Fibroblast of lung (primary cell): ENCODE measurements around the gene TCERG1. TPM values are rescaled to one million over a fixed set of nuclear protein-coding genes. Genes with fewer than 3 reads are reported as not detected.

Experiments used
- DNase-seq, 2 donors: peaks; one replicate each; pipeline versions ENCODE4 v3.0.0 to v3.0.0-alpha.2; 2010; ENCODE audit warnings: low read depth in 2 of 2
- H2AFZ ChIP-seq: 2 replicates; pipeline ENCODE4 v1.5.1; 2012; ENCODE audit warnings: low read length, control low read depth, inconsistent platforms
- H3K27ac ChIP-seq: 2 replicates; pipeline ENCODE4 v1.5.1; 2011; ENCODE audit warnings: low read length, control low read depth; ENCODE audit not compliant: insufficient read depth
- H3K27me3 ChIP-seq: 2 replicates; pipeline ENCODE4 v1.5.1; 2011; ENCODE audit warnings: mild to moderate bottlenecking, low read length; ENCODE audit not compliant: control insufficient read depth, insufficient read depth
- H3K36me3 ChIP-seq: 2 replicates; pipeline ENCODE4 v1.5.1; 2011; ENCODE audit warnings: low read length; ENCODE audit not compliant: control insufficient read depth, insufficient read depth
- H3K4me1 ChIP-seq: 2 replicates; pipeline ENCODE4 v1.5.1; 2011; ENCODE audit warnings: low read length; ENCODE audit not compliant: control insufficient read depth, insufficient read depth; ENCODE audit errors: extremely low read depth
- H3K4me2 ChIP-seq: 2 replicates; pipeline ENCODE4 v1.5.1; 2011; ENCODE audit warnings: low read length, control low read depth; ENCODE audit not compliant: insufficient read depth; ENCODE audit errors: extremely low read depth
- H3K4me3 ChIP-seq, 4 experiments: fragments of 200-600 bp in 1 of 4; sonication (generic) in 1 of 4; replicated peaks in 1 of 4; 2 replicates each; pipeline ENCODE4 v1.5.1; 2011 to 2016; ENCODE audit warnings: low read length in 4 of 4, low read depth in 3 of 4, mild to moderate bottlenecking in 3 of 4, control low read depth in 2 of 4, inconsistent platforms in 1 of 4, mixed read lengths in 1 of 4; ENCODE audit not compliant: insufficient read depth in 1 of 4; ENCODE audit errors: control extremely low read depth in 1 of 4
- H3K79me2 ChIP-seq: 2 replicates; pipeline ENCODE4 v1.5.1; 2012; ENCODE audit warnings: mild to moderate bottlenecking, low read length, inconsistent platforms; ENCODE audit not compliant: control insufficient read depth, insufficient read depth
- H3K9ac ChIP-seq: 2 replicates; pipeline ENCODE4 v1.5.1; 2011; ENCODE audit warnings: mild to moderate bottlenecking, low read length, control low read depth; ENCODE audit not compliant: insufficient read depth
- H3K9me3 ChIP-seq: 2 replicates; pipeline ENCODE4 v1.5.1; 2012; ENCODE audit warnings: low read depth, low read length; ENCODE audit not compliant: control insufficient read depth, insufficient read depth
- H4K20me1 ChIP-seq: 2 replicates; pipeline ENCODE4 v1.5.1; 2011; ENCODE audit warnings: low read length; ENCODE audit not compliant: control insufficient read depth, insufficient read depth; ENCODE audit errors: extremely low read depth
- EZH2 ChIP-seq: IDR thresholded peaks from 2 replicates; pipeline ENCODE4 v1.5.1; 2012; ENCODE audit warnings: low read length, control low read depth, mild to moderate bottlenecking; ENCODE audit errors: missing control alignments
- polyA plus RNA-seq, 2 donors: library from polyadenylated mRNA; depleted of rRNA in 1 of 2; stranded (reverse) in 1 of 2; unstranded in 1 of 2; fragments of >200 nt; gene quantifications; 2 replicates each; pipeline ENCODE4 v1.2.1, GENCODE V29; 2011 to 2012; ENCODE audit warnings: missing spikeins in 1 of 2
- total RNA-seq: library from RNA; depleted of rRNA; stranded (reverse); fragments of >200 nt; gene quantifications from 2 replicates; pipeline ENCODE4 v1.2.1, GENCODE V29; 2014
- TF ChIP-seq, protein P1 (sequence below), 2 donors: IDR thresholded peaks in 1 of 2; conservative IDR thresholded peaks in 1 of 2; 1 replicate in 1 of 2; 2 replicates in 1 of 2; pipeline ENCODE4 v1.5.1; 2011 to 2012; ENCODE audit warnings: low read length in 2 of 2, control low read depth in 1 of 2, inconsistent platforms in 1 of 2, low read depth in 1 of 2, mild to moderate bottlenecking in 1 of 2

Gene TCERG1
- total and polyA plus RNA-seq, 2 donors (not counting 1 experiment from before 2014, with no cell fraction given), result 27.2 to 32.3 TPM

DNA sequence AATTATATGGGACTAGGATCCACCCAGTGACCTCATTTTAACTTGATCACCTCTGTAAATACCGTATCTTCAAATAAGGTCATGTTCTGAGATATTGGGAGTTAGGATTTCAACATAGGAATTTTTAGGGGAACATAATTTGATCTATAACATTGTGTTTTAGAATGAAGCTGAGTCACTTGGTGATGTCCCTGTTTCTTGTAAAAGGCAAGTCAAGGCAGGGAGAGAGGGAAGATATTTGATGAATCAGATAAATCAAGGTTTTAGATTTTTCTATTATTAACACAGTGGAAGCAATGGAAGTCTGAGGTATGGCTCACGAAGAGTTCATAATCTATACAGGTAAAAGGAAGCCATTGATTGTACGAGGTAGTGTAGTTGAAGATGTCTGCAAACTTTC lies 80.7 kb downstream of the TCERG1 start:
- DNase-seq, result no peak
- TF ChIP-seq EZH2, result no peak
- TF ChIP-seq, protein P1, sequence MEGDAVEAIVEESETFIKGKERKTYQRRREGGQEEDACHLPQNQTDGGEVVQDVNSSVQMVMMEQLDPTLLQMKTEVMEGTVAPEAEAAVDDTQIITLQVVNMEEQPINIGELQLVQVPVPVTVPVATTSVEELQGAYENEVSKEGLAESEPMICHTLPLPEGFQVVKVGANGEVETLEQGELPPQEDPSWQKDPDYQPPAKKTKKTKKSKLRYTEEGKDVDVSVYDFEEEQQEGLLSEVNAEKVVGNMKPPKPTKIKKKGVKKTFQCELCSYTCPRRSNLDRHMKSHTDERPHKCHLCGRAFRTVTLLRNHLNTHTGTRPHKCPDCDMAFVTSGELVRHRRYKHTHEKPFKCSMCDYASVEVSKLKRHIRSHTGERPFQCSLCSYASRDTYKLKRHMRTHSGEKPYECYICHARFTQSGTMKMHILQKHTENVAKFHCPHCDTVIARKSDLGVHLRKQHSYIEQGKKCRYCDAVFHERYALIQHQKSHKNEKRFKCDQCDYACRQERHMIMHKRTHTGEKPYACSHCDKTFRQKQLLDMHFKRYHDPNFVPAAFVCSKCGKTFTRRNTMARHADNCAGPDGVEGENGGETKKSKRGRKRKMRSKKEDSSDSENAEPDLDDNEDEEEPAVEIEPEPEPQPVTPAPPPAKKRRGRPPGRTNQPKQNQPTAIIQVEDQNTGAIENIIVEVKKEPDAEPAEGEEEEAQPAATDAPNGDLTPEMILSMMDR (conservative IDR thresholded peaks at IDR 0.05 in 1 of 2, IDR thresholded peaks at IDR 0.05 in 1 of 2; ENCODE audit: low read depth in 1 of 2, low read length in 2 of 2), result no peak
- Histone ChIP-seq H3K27ac (no peak overlapping the region), H3K36me3 (no peaks in the 10 kb centered on the region), H2AFZ (no peak overlapping the region), H3K9ac (no peak overlapping the region), H3K79me2 (no peaks in the 10 kb centered on the region), H3K27me3 (no peaks in the 10 kb centered on the region), H4K20me1 (no peaks in the 10 kb centered on the region), H3K4me2 (no peak overlapping the region), H3K4me1 (no peaks in the 10 kb centered on the region), H3K4me3 (no peak overlapping the region), H3K9me3 (no peaks in the 10 kb centered on the region)

GRCh38 chr5:146528236-146528635 lies 81.1 kb downstream of the TCERG1 start:
- Histone ChIP-seq H3K4me2 (no peak overlapping the region), H3K4me3 (no peak overlapping the region), H3K27me3 (no peaks in the 10 kb centered on the region), H3K27ac (no peak overlapping the region), H3K4me1 (no peaks in the 10 kb centered on the region), H2AFZ (no peak overlapping the region), H3K36me3 (no peaks in the 10 kb centered on the region), H3K9ac (no peak overlapping the region), H4K20me1 (no peaks in the 10 kb centered on the region), H3K79me2 (no peaks in the 10 kb centered on the region), H3K9me3 (no peaks in the 10 kb centered on the region)
- DNase-seq, result peak in 1 of 2 donors; percentile 9
- TF ChIP-seq EZH2, result no peak
- TF ChIP-seq, protein P1 (conservative IDR thresholded peaks at IDR 0.05 in 1 of 2, IDR thresholded peaks at IDR 0.05 in 1 of 2; ENCODE audit: low read depth in 1 of 2, low read length in 2 of 2), result no peak

DNA sequence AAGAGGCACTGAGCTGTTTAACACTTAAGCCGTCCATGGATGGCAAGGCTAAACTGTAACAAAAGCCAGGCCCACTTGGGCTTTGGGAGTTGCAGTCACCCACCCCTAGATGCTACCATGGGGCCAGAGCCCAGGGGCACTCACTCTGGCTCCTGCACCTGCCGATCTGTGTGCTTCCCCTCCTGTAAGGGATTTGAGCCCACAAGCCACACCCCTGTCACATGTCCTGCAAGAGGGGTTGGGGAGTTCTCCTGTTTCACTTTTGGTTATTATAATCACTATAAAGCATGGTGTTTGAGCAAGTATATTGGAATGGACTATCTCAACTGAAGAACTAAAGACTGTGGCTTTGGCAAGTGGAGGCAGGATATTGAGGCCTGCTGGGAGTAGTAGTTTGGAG lies 82.9 kb downstream of the TCERG1 start:
- Histone ChIP-seq H3K79me2 (no peaks in the 10 kb centered on the region), H3K36me3 (no peaks in the 10 kb centered on the region), H4K20me1 (no peaks in the 10 kb centered on the region), H3K9me3 (no peaks in the 10 kb centered on the region), H3K4me2 (no peak overlapping the region), H3K27ac (no peak overlapping the region), H2AFZ (no peak overlapping the region), H3K4me1 (no peaks in the 10 kb centered on the region), H3K4me3 (no peak overlapping the region), H3K9ac (no peak overlapping the region), H3K27me3 (no peaks in the 10 kb centered on the region)
- TF ChIP-seq, protein P1 (conservative IDR thresholded peaks at IDR 0.05 in 1 of 2, IDR thresholded peaks at IDR 0.05 in 1 of 2; ENCODE audit: low read depth in 1 of 2, low read length in 2 of 2), result no peak
- no peak for TF ChIP-seq EZH2
- DNase-seq, result no peak
